ENCODE results near the gene ZNF202.

Gene ZNF202

GRCh38 chr11:123692961-123693360 lies 48.5 kb downstream of the ZNF202 start:
- Histone ChIP-seq H3K4me3 (no peak overlapping the region), H3K27ac (no peak overlapping the region)

DNA sequence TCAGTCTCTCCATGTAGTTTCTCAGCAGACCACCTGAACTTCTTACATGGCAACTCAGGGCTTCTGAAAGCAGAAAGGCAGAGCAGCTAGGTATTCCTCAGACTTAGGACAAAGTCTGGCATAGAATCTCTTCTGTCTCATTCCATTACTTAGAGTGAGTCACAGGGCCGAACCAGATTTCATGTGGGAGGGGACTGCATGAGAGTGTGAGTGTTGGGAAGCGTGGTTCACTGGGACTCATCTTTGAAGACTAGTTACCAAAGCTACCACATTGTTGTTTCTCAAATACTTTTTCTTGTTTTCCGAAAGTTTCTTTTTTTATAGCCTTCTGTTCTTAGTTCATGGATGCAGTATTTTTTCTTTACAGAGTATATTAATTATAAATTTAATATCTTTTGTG lies 51.0 kb downstream of the ZNF202 start:
- no peak overlapping the region for H3K27ac ChIP-seq
- H3K4me3 ChIP-seq: no peak overlapping the region

- Histone ChIP-seq H3K4me3 (no peak overlapping the region), H3K27ac (no peak overlapping the region)
These were observed 56.9 kb downstream of the ZNF202 start for GRCh38 chr11:123684601-123685000.

GRCh38 chr11:123683428-123684170 lies 57.9 kb downstream of the ZNF202 start:
- H3K27ac ChIP-seq: no peak overlapping the region

GRCh38 chr11:123682696-123683410 lies 58.6 kb downstream of the ZNF202 start:
- H3K4me3 ChIP-seq: no peak overlapping the region
- H3K27ac ChIP-seq: no peak overlapping the region

More at GRCh38 chr11:123683428-123684170, 57.9 kb downstream of the ZNF202 start:
- no peak overlapping the region for H3K4me3 ChIP-seq

DNA sequence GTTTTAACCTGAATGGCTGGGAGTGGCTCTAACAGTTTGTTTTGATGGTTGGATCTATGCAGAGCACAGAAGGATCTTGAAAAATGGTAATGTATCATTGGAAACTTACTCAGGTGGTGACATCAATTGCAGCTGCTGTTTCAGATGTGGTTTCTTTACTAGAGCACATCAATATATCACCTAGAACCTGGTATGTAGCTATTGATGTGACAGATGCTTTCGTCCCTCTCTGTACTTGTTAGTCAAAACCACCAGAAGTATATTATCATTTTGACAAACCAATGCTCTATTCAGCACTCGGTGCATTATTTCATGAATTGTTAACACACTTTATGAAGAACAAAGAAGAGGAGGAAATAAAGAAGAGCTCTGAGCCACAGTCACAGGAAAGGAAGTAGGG lies 60.4 kb downstream of the ZNF202 start:
- Histone ChIP-seq H3K4me3 (no peak overlapping the region), H3K27ac (no peak overlapping the region)

DNA sequence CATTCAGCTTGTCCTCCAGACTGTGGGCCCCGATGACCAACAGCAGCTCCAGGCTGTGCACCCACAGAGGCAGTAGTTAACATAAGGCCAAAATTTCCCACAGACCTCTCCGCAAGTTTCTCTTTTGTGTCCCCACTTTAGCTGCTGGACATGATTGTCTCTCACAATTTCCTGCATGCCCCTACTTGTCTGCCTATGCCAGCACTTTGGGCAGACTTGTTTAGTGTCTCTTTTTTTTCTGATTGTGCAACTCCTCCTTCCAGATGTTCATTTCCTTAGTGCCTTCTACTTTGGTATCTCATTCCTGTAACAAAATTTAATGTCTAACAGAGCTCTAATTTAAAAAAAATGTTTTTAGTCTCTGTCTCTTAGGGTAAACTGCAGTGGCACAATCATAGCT lies 63.2 kb downstream of the ZNF202 start:
- Histone ChIP-seq H3K4me3 (no peak overlapping the region), H3K27ac (no peak overlapping the region)

DNA sequence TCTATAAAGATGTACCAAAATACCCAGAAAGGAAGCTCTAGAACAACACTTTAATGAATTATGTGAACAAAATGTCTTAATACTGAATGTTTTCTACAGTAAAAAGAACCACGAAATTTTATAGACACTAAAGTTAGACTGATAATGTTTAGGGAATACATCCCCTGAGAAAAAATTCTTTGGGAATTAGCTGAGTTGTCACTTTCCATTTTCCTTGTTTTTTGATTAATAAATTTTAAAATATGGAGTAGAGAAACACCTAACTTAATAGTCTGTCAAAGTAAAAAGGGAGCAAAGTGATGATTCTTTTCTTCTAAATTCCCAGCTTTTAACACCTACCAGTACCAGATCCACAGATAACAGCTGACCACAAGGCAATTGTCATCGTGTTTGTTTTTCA lies 64.0 kb downstream of the ZNF202 start:
- no peak overlapping the region for H3K27ac ChIP-seq
- H3K4me3 ChIP-seq: no peak overlapping the region

DNA sequence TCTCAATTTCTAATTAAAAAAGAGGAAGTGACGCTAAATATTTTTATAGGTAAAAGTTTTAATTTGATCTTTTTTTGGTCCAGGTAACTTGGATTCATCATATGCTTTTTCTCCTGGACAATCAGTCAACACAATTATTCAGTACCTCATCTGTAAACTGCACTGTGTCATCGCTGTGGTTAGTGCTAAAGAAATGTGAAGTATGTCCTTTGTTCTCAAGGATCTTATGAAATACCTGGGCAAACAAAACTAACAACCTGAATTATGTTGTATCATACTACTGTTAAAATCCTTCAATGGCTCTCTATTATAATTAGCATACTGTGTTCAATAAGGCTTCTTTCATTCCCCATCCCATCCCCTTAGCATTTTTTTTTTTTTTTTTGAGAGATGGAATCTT lies 67.2 kb downstream of the ZNF202 start:
- H3K27ac ChIP-seq: no peak overlapping the region
- H3K4me3 ChIP-seq: no peak overlapping the region
